Panc1 (cell line): ENCODE data around the gene RNF114. TPM values are rescaled to one million over a fixed set of nuclear protein-coding genes. Genes with fewer than 3 reads are reported as not detected.
A peak's percentile ranks its signal among the peaks of the same experiment; 100 is the strongest.

ENCODE experiments used
- ATAC-seq: fragments of 200-7000 bp; cut with Tn5 transposase; 2 replicates; pipeline ENCODE4 v1.9.1; 2020; ENCODE audit warnings: mild to moderate bottlenecking, moderate library complexity
- BruUV-seq: library from RNA; stranded (reverse); fragments of 400-500 nt; replicated peaks from 2 replicates; lab custom pipeline; 2021; lab: Mats Ljungman, UMichigan
- CTCF ChIA-PET: fragments of 300-600 bp; sonication (Branson Sonifier 250); formaldehyde crosslinking; loops from one replicate; lab custom pipeline; 2022; ENCODE audit warnings: antibody characterized with exemption; lab: Charles Lee
- POLR2A ChIA-PET: fragments of 300-600 bp; sonication (Branson Sonifier 250); formaldehyde crosslinking; loops from one replicate; lab custom pipeline; 2022; ENCODE audit warnings: antibody characterized with exemption; lab: Charles Lee
- DNase-seq: peaks from one replicate; pipeline ENCODE4 v3.0.0-alpha.2; 2010; ENCODE audit warnings: low read depth, low spot score
- H3K27ac ChIP-seq: 2 replicates; pipeline ENCODE4 v1.5.1; 2011; ENCODE audit warnings: mild to moderate bottlenecking, low read length, inconsistent platforms
- H3K27me3 ChIP-seq: fragments of 200-500 bp; sonication (Bioruptor generic); 2 replicates; pipeline ENCODE4 v1.6.0; 2014; ENCODE audit warnings: low read length, inconsistent platforms; ENCODE audit not compliant: control insufficient read depth, insufficient read depth
- H3K36me3 ChIP-seq: fragments of 200-500 bp; sonication (Bioruptor generic); 2 replicates; pipeline ENCODE4 v1.5.1; 2014; ENCODE audit warnings: inconsistent platforms, mild to moderate bottlenecking, low read length, moderate library complexity; ENCODE audit not compliant: control insufficient read depth, insufficient read depth
- H3K4me1 ChIP-seq: 2 replicates; pipeline ENCODE4 v1.5.1; 2011; ENCODE audit warnings: inconsistent platforms, mild to moderate bottlenecking, low read length, moderate library complexity; ENCODE audit not compliant: control insufficient read depth, insufficient read depth
- H3K4me3 ChIP-seq, 2 experiments: 2 replicates each; pipeline ENCODE4 v1.5.1; 2011 to 2012; ENCODE audit warnings: low read depth in 2 of 2, low read length in 2 of 2, mild to moderate bottlenecking in 2 of 2, inconsistent platforms in 1 of 2, moderate library complexity in 1 of 2
- H3K9me3 ChIP-seq: fragments of 200-500 bp; sonication (Bioruptor generic); 2 replicates; pipeline ENCODE4 v1.5.1; 2014; ENCODE audit warnings: low read depth, mild to moderate bottlenecking, inconsistent platforms, low read length, moderate library complexity; ENCODE audit not compliant: control insufficient read depth, insufficient read depth
- CTCF ChIP-seq: fragments of 450-650 bp; IDR thresholded peaks from 2 replicates; pipeline ENCODE4 v1.5.1; 2017; ENCODE audit warnings: mild to moderate bottlenecking
- POLR2AphosphoS5 ChIP-seq: IDR thresholded peaks from 2 replicates; pipeline ENCODE4 v1.6.1; 2012; ENCODE audit warnings: mild to moderate bottlenecking, low read depth, low read length, moderate library complexity
- REST ChIP-seq, 2 experiments: IDR thresholded peaks; 2 replicates each; pipeline ENCODE4 v1.6.1; 2011 to 2012; ENCODE audit warnings: low read depth in 2 of 2, control low read depth in 1 of 2, low read length in 1 of 2, mild to moderate bottlenecking in 1 of 2, moderate library complexity in 1 of 2; ENCODE audit not compliant: insufficient read depth in 1 of 2
- SIN3A ChIP-seq: IDR thresholded peaks from 2 replicates; pipeline ENCODE4 v1.6.1; 2012; ENCODE audit warnings: low read depth, mild to moderate bottlenecking, low read length, moderate library complexity, borderline replicate concordance; ENCODE audit not compliant: insufficient read depth
- TCF7L2 ChIP-seq: IDR thresholded peaks from 2 replicates; pipeline ENCODE4 v1.6.1; 2011; ENCODE audit warnings: mild to moderate bottlenecking, low read depth, low read length, inconsistent platforms
- in situ Hi-C: cut with HindIII; loops from 2 replicates; pipeline ENCODE4 v1.10.0; 2016; ENCODE audit warnings: low sequenced_read_pairs, low pct_unique_long_range_greater_than_20kb
- intact Hi-C: fragments of 100-400 bp; cut with micrococcal nuclease; formaldehyde crosslinking; loops from one replicate; pipeline ENCODE4 v1.10.0; 2022; ENCODE audit not compliant: unreplicated experiment
- total RNA-seq: library from RNA; stranded (reverse); gene quantifications from one replicate; pipeline ENCODE4 v1.2.1, GENCODE V29; 2021; ENCODE audit not compliant: unreplicated experiment

The RNF114 gene
- total RNA-seq, 1 experiment from 2014 or later = 70.0 TPM

- Histone ChIP-seq H3K27ac (peak overlapping the region; percentile 88), H3K9me3 (no peaks in the 10 kb centered on the region), H3K27me3 (no peaks in the 10 kb centered on the region), H3K4me3 (peak overlapping the region; percentile 83 to 88), H3K4me1 (peaks cover 51% of the 10 kb centered on the region), H3K36me3 (no peaks in the 10 kb centered on the region)
- no peak for DNase-seq
- intact Hi-C loops = loop anchor here (5.0 kb wide), 1 partner anchor 194 kb away; no protein-coding TSS in a partner anchor
- TF ChIP-seq TCF7L2 (no peak), SIN3A (no peak), REST (IDR thresholded peaks at IDR 0.05; ENCODE audit: insufficient read depth in 1 of 2, low read depth in 2 of 2, low read length in 1 of 2) (no peak), POLR2AphosphoS5 (no peak)
- ChIA-PET CTCF (interaction anchor here (1.3 kb wide), 1 partner anchor 88 kb away, joined by 4 read pairs; no protein-coding TSS in a partner anchor), POLR2A (interaction anchor here (0.6 to 1.1 kb wide), 2 partner anchors 30 to 60 kb away, joined by 8 to 14 read pairs; no protein-coding TSS in a partner anchor)
- no peak for ATAC-seq
- BruUV-seq = no TSS peak
- in situ Hi-C loops = no loop called here
These were observed 47.1 kb downstream of the RNF114 start for GRCh38 chr20:49983123-49983847.

- Histone ChIP-seq H3K9me3 (no peaks in the 10 kb centered on the region), H3K36me3 (no peaks in the 10 kb centered on the region), H3K27ac (peak overlapping the region; percentile 88), H3K4me1 (peaks cover 57% of the 10 kb centered on the region), H3K27me3 (no peaks in the 10 kb centered on the region), H3K4me3 (peak overlapping the region; percentile 83 to 88)
- peak; percentile 19 for ATAC-seq
- POLR2A ChIA-PET = interaction anchor here (1.1 kb wide), 1 partner anchor 29 kb away, joined by 8 read pairs; no protein-coding TSS in a partner anchor
- BruUV-seq = no TSS peak
- intact Hi-C loops = loop anchor here (5.0 kb wide), 1 partner anchor 193 kb away; no protein-coding TSS in a partner anchor
- TF ChIP-seq SIN3A (no peak), TCF7L2 (no peak), POLR2AphosphoS5 (no peak), CTCF (no peak), REST (IDR thresholded peaks at IDR 0.05; ENCODE audit: insufficient read depth in 1 of 2, low read depth in 2 of 2, low read length in 1 of 2) (no peak)
- CTCF ChIA-PET = interaction anchor here (1.3 kb wide), 1 partner anchor 87 kb away, joined by 4 read pairs; no protein-coding TSS in a partner anchor
- in situ Hi-C loops = no loop called here
- DNase-seq = no peak
These were observed 47.7 kb downstream of the RNF114 start for GRCh38 chr20:49983848-49984408.
